ENCODE results near the gene EDRF1. TPM values are rescaled to one million over a fixed set of nuclear protein-coding genes. Genes with fewer than 3 reads are reported as not detected.
"Not testable (repeated sequence)": the region's sequence is repeated elsewhere in the genome, so short reads cannot be mapped to it uniquely, and the experiment has no call there.

Gene EDRF1
- total and polyA plus RNA-seq, 2 experiments from 2014 or later: 25.0 to 48.8 TPM

- not testable (repeated sequence) for H3K27ac Mint-ChIP-seq; H3K27ac ChIP-seq (ENCODE audit: low read depth); H3K4me1 ChIP-seq (ENCODE audit: insufficient read depth); H3K36me3 Mint-ChIP-seq (ENCODE audit: low read depth); H3F3A ChIP-seq (replicated peaks; ENCODE audit: low read depth); H3K79me2 ChIP-seq (replicated peaks; ENCODE audit: insufficient read depth); DNase-seq (ENCODE audit: low spot score); H3K4me3 Mint-ChIP-seq; H3K36me3 ChIP-seq (ENCODE audit: insufficient read depth); H2AFZ ChIP-seq; H4K20me1 ChIP-seq (replicated peaks; ENCODE audit: insufficient read depth); H3K4me3 ChIP-seq; H3K9me3 Mint-ChIP-seq; H3K4me1 Mint-ChIP-seq; H3K27me3 ChIP-seq (ENCODE audit: insufficient read depth); H3K27me3 Mint-ChIP-seq (ENCODE audit: insufficient read depth, low read depth, poor library complexity); ATAC-seq; H3K4me2 ChIP-seq; H3K9me2 ChIP-seq (ENCODE audit: insufficient read depth)
Measured at GRCh38 chr10:125696884-125697283, 22.6 kb upstream of the EDRF1 start.

- Histone ChIP-seq H3K27ac (ENCODE audit: low read depth) (no peak overlapping the region), H3K36me3 (ENCODE audit: insufficient read depth) (no peaks in the 10 kb centered on the region), H3K4me3 (no peak overlapping the region), H3K4me2 (no peak overlapping the region), H3K9me2 (ENCODE audit: insufficient read depth) (0 out of 2 replicates have a peak, but pooled peaks cover 3% of the 10 kb centered on the region), H2AFZ (no peak overlapping the region), H3K79me2 (replicated peaks; ENCODE audit: insufficient read depth) (no peaks in the 10 kb centered on the region), H3K4me1 (ENCODE audit: insufficient read depth) (no peaks in the 10 kb centered on the region), H4K20me1 (replicated peaks; ENCODE audit: insufficient read depth) (no peaks in the 10 kb centered on the region), H3K27me3 (ENCODE audit: insufficient read depth) (no peaks in the 10 kb centered on the region), H3F3A (replicated peaks; ENCODE audit: low read depth) (no peaks in the 10 kb centered on the region)
- no peaks in the 10 kb centered on the region for H3K9me3 Mint-ChIP-seq
- H3K27me3 Mint-ChIP-seq (ENCODE audit: insufficient read depth, low read depth, poor library complexity): no peaks in the 10 kb centered on the region
- H3K4me3 Mint-ChIP-seq: no peak overlapping the region
- H3K27ac Mint-ChIP-seq: no peak overlapping the region
- ATAC-seq: peak; percentile 44
- 0 out of 3 replicates have a peak, but pooled peaks cover 3% of the 10 kb centered on the region for H3K36me3 Mint-ChIP-seq (ENCODE audit: low read depth)
- DNase-seq (ENCODE audit: low spot score): no peak
- H3K4me1 Mint-ChIP-seq: no peaks in the 10 kb centered on the region
- TF ChIP-seq ZNF114 (CRISPR knock-in tag; IDR thresholded peaks at IDR 0.05) (no peak), JUNB (IDR thresholded peaks at IDR 0.05; ENCODE audit: unreplicated experiment) (no peak), ZNF331 (CRISPR knock-in tag; IDR thresholded peaks at IDR 0.05; ENCODE audit: low read depth) (no peak), NANOG (IDR thresholded peaks at IDR 0.05; ENCODE audit: borderline replicate concordance) (no peak), EZH2 (IDR thresholded peaks at IDR 0.05; ENCODE audit: low read depth, unreplicated experiment) (no peak), CREB1 (CRISPR knock-in tag; IDR thresholded peaks at IDR 0.05; ENCODE audit: low read depth) (no peak), EZH2phosphoT487 (IDR thresholded peaks at IDR 0.05; ENCODE audit: unreplicated experiment) (no peak), POLR2AphosphoS5 (IDR thresholded peaks at IDR 0.05; ENCODE audit: low read depth) (no peak), STAT1 (IDR thresholded peaks at IDR 0.05; ENCODE audit: unreplicated experiment) (no peak)
- TF ChIP-seq, protein P1, sequence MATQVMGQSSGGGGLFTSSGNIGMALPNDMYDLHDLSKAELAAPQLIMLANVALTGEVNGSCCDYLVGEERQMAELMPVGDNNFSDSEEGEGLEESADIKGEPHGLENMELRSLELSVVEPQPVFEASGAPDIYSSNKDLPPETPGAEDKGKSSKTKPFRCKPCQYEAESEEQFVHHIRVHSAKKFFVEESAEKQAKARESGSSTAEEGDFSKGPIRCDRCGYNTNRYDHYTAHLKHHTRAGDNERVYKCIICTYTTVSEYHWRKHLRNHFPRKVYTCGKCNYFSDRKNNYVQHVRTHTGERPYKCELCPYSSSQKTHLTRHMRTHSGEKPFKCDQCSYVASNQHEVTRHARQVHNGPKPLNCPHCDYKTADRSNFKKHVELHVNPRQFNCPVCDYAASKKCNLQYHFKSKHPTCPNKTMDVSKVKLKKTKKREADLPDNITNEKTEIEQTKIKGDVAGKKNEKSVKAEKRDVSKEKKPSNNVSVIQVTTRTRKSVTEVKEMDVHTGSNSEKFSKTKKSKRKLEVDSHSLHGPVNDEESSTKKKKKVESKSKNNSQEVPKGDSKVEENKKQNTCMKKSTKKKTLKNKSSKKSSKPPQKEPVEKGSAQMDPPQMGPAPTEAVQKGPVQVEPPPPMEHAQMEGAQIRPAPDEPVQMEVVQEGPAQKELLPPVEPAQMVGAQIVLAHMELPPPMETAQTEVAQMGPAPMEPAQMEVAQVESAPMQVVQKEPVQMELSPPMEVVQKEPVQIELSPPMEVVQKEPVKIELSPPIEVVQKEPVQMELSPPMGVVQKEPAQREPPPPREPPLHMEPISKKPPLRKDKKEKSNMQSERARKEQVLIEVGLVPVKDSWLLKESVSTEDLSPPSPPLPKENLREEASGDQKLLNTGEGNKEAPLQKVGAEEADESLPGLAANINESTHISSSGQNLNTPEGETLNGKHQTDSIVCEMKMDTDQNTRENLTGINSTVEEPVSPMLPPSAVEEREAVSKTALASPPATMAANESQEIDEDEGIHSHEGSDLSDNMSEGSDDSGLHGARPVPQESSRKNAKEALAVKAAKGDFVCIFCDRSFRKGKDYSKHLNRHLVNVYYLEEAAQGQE (IDR thresholded peaks at IDR 0.05; ENCODE audit: unreplicated experiment): no peak
- TF ChIP-seq, protein P2, sequence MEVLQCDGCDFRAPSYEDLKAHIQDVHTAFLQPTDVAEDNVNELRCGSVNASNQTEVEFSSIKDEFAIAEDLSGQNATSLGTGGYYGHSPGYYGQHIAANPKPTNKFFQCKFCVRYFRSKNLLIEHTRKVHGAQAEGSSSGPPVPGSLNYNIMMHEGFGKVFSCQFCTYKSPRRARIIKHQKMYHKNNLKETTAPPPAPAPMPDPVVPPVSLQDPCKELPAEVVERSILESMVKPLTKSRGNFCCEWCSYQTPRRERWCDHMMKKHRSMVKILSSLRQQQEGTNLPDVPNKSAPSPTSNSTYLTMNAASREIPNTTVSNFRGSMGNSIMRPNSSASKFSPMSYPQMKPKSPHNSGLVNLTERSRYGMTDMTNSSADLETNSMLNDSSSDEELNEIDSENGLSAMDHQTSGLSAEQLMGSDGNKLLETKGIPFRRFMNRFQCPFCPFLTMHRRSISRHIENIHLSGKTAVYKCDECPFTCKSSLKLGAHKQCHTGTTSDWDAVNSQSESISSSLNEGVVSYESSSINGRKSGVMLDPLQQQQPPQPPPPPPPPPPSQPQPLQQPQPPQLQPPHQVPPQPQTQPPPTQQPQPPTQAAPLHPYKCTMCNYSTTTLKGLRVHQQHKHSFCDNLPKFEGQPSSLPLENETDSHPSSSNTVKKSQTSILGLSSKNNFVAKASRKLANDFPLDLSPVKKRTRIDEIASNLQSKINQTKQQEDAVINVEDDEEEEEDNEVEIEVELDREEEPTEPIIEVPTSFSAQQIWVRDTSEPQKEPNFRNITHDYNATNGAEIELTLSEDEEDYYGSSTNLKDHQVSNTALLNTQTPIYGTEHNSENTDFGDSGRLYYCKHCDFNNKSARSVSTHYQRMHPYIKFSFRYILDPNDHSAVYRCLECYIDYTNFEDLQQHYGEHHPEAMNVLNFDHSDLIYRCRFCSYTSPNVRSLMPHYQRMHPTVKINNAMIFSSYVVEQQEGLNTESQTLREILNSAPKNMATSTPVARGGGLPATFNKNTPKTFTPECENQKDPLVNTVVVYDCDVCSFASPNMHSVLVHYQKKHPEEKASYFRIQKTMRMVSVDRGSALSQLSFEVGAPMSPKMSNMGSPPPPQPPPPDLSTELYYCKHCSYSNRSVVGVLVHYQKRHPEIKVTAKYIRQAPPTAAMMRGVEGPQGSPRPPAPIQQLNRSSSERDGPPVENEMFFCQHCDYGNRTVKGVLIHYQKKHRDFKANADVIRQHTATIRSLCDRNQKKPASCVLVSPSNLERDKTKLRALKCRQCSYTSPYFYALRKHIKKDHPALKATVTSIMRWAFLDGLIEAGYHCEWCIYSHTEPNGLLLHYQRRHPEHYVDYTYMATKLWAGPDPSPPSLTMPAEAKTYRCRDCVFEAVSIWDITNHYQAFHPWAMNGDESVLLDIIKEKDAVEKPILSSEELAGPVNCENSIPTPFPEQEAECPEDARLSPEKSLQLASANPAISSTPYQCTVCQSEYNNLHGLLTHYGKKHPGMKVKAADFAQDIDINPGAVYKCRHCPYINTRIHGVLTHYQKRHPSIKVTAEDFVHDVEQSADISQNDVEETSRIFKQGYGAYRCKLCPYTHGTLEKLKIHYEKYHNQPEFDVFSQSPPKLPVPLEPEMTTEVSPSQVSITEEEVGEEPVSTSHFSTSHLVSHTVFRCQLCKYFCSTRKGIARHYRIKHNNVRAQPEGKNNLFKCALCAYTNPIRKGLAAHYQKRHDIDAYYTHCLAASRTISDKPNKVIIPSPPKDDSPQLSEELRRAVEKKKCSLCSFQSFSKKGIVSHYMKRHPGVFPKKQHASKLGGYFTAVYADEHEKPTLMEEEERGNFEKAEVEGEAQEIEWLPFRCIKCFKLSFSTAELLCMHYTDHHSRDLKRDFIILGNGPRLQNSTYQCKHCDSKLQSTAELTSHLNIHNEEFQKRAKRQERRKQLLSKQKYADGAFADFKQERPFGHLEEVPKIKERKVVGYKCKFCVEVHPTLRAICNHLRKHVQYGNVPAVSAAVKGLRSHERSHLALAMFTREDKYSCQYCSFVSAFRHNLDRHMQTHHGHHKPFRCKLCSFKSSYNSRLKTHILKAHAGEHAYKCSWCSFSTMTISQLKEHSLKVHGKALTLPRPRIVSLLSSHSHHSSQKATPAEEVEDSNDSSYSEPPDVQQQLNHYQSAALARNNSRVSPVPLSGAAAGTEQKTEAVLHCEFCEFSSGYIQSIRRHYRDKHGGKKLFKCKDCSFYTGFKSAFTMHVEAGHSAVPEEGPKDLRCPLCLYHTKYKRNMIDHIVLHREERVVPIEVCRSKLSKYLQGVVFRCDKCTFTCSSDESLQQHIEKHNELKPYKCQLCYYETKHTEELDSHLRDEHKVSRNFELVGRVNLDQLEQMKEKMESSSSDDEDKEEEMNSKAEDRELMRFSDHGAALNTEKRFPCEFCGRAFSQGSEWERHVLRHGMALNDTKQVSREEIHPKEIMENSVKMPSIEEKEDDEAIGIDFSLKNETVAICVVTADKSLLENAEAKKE (CRISPR knock-in tag; IDR thresholded peaks at IDR 0.05): no peak
- TF ChIP-seq, protein P3, sequence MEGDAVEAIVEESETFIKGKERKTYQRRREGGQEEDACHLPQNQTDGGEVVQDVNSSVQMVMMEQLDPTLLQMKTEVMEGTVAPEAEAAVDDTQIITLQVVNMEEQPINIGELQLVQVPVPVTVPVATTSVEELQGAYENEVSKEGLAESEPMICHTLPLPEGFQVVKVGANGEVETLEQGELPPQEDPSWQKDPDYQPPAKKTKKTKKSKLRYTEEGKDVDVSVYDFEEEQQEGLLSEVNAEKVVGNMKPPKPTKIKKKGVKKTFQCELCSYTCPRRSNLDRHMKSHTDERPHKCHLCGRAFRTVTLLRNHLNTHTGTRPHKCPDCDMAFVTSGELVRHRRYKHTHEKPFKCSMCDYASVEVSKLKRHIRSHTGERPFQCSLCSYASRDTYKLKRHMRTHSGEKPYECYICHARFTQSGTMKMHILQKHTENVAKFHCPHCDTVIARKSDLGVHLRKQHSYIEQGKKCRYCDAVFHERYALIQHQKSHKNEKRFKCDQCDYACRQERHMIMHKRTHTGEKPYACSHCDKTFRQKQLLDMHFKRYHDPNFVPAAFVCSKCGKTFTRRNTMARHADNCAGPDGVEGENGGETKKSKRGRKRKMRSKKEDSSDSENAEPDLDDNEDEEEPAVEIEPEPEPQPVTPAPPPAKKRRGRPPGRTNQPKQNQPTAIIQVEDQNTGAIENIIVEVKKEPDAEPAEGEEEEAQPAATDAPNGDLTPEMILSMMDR (conservative IDR thresholded peaks at IDR 0.05; ENCODE audit: low read depth in 2 of 2): no peak
Measured at GRCh38 chr10:125698481-125698998, 21.0 kb upstream of the EDRF1 start.

Measured in GM23338 (cell line).